ENCODE data around the gene SLC12A4.

SLC12A4 gene

DNA sequence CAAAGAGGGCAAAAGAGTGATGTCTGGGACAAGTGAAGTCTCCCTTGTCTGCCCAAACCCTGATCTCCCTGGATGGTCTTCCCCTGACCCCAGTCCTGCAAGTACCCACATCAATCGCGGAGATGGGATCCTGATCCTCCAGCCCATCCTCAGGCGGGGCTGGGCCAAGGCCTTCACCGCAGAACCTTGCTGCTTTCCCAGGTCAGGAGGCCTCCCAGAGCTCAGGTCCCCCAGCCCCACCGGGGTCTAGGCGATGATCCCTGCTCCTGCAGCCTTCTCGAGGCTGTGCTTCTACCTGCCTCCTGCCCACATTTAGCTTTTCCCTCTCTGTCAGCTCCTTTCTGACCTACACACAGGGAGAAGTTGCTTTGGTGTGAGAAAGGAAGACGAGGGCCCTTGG, 6.3 kb downstream of the SLC12A4 start:
- no peak for DNase-seq

GRCh38 chr16:67961551-67961957, 6.9 kb downstream of the SLC12A4 start:
- DNase-seq: no peak

DNA sequence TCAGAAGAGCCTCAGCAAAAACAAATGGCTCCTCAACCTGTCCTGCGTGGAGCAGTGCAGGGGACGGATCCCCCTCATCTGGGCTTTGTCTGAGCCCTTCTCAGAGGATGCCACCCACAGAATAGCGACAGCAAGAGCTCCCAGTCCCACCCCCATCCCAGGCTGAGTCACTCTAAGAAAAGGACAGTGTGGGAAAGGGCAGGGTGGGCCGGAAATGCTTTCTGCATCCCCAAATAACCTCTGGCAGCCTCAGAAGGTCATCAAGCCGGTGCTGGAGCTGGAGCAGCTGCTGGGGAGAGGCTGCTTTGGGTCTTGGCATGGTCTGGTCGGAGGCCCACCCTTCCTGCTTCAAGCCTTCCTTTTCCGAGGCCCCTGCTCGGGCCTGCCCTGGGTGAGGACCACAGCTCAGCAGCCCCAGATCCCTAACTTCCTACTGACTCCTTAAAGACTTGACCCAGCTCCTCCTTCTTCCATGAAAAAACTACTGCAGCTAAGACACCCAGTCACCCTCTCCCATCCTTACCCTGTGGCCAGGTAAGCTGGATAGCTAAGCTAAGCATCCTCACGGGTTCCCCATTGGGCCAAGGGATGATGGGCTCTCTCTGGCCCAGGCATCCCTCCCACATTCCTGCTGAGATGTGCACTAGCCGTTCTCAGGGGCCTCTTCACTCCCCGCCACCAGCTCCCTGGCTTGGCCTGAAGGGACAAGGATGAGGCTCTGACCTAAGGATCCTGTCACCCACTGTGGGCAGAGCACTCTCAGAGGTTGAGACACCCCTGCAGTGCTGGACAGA, 8.7 kb downstream of the SLC12A4 start:
- peak; percentile 46 for DNase-seq

DNA sequence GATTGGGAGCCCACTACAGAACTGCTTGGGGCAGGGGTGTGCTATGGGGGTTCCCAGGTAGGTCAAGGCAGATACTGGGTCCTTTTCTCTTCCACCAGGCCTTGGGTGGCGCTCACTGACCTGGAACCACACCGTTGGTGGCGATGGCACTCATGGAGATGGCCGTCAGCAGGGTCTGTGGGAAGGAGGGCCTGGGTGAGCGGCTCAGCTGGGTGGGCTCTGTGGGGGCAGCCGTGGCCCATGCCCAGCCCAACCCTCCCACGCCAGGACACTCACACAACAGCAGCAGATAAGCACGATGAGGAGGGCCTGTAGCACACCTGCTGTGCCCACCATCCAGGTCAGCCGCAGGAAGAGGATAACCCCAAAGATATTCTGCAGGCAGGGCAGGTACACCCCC, 10.8 kb downstream of the SLC12A4 start:
- DNase-seq: no peak

GRCh38 chr16:67954421-67955196, 13.8 kb downstream of the SLC12A4 start:
- DNase-seq: no peak

- DNase-seq: no peak
Measured at GRCh38 chr16:67953641-67954375, 14.6 kb downstream of the SLC12A4 start.

DNA sequence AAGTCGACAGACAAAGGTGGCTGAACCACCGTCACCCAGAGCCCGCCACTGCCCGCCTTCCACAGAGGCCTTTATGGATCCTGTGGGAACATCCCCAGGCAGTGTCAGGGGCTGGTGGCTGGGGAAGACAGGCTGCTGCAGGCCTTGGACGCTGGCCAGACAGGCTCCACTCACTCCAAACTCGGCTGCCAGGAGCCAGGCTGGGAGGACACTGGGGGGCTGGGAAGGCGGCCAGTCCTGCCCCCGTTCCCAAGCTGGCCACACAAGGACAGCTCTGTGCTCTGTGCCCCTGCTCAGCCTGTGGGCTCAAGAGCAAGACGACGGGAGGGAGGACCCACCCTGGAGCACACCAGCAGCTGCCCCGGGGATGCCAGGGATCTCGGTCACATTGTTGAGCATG, 17.0 kb downstream of the SLC12A4 start:
- no peak for DNase-seq

DNA sequence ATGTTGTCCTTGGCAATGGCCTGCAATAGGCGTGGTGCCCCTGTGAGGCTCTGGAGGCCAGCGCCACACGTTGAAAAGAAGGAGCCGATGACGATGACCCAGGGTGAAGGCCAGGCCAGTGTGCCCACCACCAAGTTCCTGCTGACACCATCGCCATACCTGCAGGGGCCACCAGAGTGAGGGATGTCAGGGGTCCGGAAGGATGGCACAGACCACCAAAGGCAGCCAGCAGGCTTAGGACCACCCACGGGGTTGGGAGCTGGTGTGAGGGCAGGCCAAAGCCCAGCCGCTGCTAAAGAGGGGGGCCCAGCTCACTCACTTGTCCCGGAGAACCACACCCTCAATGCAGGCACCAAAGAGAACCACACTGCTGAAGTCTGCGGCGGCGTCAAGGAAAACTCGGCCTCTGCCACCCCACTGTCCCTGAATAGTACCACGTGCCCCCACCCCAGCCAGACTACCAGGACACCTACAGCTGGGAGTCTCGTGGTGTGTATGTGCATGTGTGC, 18.0 kb downstream of the SLC12A4 start:
- no peak for DNase-seq

- no peak for DNase-seq
Measured at GRCh38 chr16:67949645-67950044, 18.8 kb downstream of the SLC12A4 start.

- no peak for DNase-seq
Measured at GRCh38 chr16:67948015-67948414, 20.4 kb downstream of the SLC12A4 start.

DNA sequence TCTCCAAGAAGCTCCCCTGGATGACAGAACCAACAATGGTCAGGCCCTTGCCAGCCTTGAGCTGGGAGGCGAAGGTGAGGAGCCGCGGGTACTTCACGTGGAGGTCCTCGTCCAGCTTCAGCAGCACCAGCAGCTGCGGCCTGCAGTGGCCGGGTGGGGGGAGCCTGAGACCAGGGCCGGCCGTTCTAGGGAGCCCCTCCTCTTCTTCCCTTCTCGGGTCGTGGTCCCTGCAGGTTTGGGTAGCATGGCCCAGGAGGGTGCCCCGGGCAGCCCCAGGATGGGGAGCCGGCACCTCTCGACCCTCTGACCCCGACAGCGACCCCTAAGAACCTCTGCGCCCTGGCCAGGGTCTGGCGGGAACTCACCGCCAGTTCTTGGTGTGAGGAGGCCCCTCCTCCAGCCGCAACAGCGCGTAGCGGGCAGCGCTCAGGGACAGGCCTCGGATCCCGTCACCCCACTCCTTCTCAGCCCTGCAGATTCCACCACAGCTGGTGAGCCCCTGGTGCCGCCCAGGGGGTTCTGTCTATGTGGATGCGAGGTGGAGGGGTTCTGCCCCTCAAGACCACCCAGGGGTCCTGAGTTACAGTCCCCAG, 21.4 kb downstream of the SLC12A4 start:
- no peak for DNase-seq

- DNase-seq: no peak
Measured at GRCh38 chr16:67946128-67946569, 22.3 kb downstream of the SLC12A4 start.

- DNase-seq: no peak
Measured at GRCh38 chr16:67945392-67945933, 23.0 kb downstream of the SLC12A4 start.

DNA sequence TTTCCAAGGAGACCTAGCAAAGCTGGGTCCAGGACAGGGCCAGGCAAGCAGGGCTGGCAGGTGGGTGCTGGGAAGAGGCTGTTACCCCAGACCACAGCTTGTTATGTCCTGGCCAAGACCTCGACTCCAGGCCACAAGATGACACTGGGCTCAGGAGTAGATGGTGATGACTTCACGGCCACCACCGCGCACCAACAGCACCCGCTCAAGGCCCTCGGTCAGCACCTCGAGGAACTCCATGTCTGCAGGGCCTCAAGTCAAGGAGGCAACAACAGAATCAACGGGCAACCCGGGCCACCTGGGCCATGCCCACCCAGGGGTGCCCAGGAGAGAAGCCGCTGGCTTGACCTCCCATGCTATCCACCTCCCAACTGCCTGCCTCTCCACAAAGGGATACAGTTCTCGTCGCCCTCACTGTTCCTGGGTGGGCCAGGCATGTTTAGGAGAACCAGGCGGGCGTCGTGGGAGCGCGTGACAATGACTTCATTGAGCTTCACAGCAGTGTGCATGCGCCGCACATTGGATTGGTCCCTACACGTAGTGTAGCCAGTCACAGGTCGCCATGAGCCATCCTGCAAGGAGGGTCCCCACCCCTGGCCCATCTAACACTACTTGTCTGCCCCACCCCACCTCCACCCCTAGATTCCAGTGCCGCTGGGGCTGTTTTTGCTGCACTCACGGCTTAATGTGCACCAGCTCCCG, 23.6 kb downstream of the SLC12A4 start:
- no peak for DNase-seq

- DNase-seq: no peak
Measured at GRCh38 chr16:67943619-67944504, 24.6 kb downstream of the SLC12A4 start, which contains the start of gene LCAT. TSS of gene LCAT (minus strand) at chr16:67944120. CDS start at chr16:67944101, 19 bp downstream.

- no peak for DNase-seq
Measured at GRCh38 chr16:67943256-67943618, 25.2 kb downstream of the SLC12A4 start.

DNA sequence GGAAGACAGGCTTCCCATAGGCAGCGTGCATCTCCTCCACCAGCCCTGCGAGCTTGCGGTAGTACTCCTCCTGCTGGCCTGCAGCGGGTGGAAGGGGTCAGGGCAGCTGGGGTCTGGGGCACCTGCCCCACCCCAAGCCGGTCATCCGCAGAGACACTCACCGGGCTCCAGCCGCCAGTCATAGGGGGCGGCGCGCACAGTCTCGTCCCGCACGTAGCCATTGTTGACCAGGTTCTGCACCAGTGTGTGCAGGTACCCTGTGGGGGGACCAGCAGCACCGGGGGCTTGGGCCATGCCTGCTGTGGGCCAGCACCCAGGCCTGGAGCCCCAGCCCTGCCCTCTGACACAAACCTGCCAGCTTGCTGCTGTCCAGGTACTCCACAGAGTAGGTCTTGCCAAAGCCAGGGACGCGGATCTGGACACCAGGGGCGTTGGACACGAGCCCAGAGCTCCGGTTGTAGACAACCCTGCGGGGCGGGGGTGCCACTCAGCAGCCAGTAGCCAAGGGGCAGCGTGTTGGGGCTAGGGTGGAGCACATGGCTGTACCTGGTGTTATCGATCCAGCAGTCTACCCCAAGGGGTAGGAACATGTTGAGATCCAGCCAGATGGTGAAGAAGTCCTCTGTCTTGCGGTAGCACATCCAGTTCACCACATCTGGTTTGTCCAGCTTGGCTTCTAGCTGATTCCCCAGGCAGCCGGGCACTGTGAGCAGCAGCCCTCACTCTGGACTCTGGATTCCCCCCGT, 25.8 kb downstream of the SLC12A4 start:
- DNase-seq: no peak

DNA sequence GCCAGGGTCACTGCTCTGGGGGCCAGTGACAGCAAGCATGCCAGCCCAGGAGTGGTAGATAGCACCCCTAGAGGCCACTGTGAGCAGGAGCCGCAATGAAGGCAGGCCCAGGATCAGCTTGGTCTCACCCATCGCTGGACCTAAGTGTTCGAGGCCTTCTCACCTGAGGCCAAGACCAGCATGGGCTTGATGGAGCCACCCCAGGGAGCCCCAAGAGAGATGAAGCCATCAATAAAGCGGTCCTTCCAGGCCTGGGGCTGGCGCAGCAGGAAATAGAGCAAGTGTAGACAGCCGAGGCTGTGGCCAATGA, 26.3 kb downstream of the SLC12A4 start:
- DNase-seq: peak; percentile 35

DNA sequence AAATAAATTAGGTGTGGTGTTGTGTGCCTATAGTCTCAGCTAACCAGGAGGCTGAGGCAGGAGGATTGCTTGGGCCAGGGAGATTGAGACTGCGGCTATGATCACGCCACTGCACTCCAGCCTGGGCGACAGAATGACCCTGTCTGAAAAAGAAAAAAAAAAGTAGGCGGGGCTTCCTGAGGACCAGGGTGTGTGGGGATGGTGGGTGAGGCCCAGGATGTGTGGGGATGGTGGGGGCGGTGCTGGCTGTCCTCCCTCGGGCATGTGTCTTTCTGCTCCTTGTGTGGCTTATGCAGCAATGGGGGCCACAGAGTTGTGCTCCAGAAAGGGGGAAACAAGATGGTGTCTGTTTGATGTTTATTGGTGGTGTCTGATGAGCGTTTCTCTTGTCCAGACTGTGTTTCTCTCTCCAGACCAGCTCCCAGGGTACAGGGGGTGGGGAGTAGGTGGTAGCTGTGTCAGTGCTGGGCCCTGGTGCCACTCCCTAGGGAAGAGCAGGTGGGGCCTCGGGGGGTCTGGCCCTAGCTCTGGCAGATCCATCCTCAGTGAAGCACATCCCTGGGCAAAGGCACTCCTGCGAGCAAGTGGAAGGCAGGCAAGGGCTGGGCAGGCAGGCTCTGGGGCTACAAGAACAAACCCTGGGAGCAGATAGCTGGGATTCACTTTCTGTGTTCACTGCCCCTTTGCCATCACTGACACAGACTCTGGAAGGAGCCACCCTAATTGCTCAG, 26.8 kb downstream of the SLC12A4 start:
- DNase-seq: no peak

Measured in fibroblast of skin of back (primary cell).